SIG-M5 treated with dmso at 0.1 percent for 504 hours (cell line): Measurements from ENCODE around the gene WNT5A.

Experiments used
- DNase-seq: peaks from one replicate; lab custom pipeline; 2025; ENCODE audit not compliant: unreplicated experiment; lab: John Stamatoyannopoulos, UW

Gene WNT5A

DNA sequence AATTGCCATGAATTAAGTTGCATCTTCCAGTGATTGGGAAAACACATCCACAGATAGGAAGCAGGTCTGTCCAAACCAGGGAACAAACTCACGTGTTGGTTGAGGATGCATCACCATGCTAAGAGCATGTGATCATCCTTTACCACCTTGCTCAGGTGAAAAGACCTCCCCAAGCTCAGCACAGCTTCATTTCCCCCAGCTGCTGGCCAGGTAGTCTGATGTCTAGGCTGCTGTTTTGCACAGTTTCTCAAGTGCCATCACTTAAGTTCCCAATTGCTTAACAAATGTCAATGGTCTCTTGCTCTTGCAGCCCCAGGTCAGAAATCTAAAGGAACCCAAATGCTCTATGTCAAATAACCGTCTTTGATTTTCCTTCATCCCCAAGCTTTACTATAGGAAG, 34.2 kb downstream of the WNT5A start:
- no peak for DNase-seq

DNA sequence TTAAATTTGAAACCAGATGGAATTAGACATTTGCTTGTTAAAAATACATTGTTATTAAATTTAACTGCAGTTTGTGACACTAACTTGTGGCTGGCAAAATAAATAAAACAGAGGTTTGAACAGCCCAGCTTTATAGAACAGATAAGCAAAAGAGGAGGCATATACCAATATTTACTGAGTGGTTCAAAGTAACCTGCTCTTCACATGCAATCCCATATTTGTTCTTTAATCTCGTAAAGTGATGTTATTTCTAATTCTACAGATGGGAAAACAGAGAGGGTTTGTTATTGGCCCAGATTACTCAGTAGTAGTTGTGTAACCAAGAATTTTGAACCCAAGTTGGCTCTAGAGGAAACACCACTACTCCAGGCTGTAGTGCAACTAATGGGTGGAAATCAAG, 37.6 kb downstream of the WNT5A start:
- no peak for DNase-seq

GRCh38 chr3:55446850-55447249, 40.3 kb downstream of the WNT5A start:
- DNase-seq = no peak

- DNase-seq = no peak
These were observed 41.6 kb downstream of the WNT5A start for GRCh38 chr3:55445551-55445950.

GRCh38 chr3:55443346-55443745, 43.8 kb downstream of the WNT5A start:
- DNase-seq = no peak

GRCh38 chr3:55442861-55443260, 44.2 kb downstream of the WNT5A start:
- DNase-seq = no peak

DNA sequence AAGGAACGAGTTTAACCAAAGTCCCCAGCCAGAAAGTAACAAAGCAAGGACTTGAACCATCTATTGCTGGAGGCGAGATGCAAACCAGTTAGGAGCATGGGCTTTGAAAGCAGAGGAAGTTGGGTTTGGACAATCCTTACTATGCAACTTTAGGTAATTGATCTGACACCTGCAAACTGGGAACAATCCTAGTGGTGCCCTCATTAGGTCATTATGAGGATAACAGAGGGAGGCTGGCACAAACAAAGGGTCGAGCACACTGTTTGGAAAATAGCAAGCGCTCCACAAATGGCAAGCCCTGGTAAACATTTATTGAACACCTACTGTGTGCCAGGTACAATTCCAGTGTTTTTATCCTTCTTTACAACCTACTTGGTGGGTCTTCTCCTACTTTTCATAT, 45.6 kb downstream of the WNT5A start:
- no peak for DNase-seq

GRCh38 chr3:55440104-55440708, 46.9 kb downstream of the WNT5A start:
- no peak for DNase-seq

DNA sequence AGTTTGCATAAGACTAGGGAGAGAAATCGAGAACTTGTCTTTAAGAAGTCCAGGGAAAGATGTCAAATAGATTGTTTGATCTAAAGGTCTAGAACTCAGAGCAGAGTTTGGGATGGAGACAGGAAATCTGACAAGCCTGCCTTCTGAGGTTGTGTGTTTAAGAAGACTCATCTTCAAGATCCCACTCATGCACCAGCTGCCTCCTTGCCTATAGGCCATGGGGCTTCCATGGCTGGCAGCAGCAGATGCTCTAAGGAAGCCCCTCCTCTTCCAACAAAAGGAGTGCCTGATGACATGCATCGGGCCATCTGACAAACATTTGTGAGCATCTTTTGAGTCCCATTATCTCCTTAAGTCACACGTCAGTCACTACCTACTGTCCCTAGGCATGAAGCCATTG, 47.4 kb downstream of the WNT5A start:
- no peak for DNase-seq

DNA sequence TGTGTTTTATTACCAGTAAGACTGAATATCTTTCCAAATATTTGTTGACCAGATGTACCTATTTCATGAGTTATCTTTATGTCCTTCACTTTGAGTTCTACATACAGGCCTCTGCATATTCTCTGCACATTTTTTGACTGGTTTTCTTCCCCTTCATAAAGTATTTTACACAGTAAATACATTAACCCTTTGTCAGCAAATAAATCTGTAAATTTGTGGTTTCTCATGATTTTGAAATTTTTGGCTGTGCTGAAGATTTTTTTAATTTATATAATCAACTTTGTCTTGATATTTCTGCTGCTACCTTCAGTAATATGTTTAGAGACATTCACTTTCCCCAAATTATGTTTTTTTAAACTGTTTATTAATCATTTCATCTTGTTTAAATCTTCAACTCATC, 50.5 kb downstream of the WNT5A start:
- no peak for DNase-seq

DNA sequence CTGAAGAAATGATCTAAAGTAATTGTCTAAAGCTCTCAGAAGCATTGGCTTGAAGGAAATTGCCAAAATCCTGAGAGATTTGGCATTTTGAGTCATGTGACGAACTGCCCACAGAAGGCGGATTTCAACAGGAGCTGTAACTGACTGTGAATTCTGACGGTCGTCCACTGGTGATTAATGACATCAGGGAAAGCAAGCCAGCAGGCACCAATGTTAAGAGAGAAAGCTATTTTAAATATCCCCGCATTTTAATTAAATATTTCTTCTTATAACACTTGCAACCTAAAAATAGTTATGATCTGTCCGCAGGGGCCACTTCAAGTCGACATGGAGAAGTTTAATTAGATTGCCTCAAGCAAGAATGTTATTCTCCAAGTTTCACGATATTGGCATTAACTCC, 51.6 kb downstream of the WNT5A start:
- no peak for DNase-seq

DNA sequence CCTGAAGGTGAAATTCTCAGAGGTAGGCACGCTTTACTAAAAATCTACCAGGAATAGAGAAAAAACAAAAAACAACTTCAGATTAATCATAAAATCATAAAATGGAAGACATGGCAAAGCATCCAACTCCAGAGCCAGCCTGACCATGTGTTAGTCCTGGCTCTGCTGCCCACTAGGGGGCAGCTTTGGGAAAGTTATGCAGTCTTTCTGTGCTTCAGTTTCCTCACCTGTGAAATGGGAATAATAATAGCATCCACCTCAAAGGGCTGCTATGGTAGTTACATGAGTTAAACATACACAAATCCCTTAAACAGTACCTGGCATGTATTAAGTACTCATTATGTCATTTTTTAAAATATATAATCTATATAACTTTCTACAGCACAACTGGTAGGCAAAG, 52.3 kb downstream of the WNT5A start:
- no peak for DNase-seq

DNA sequence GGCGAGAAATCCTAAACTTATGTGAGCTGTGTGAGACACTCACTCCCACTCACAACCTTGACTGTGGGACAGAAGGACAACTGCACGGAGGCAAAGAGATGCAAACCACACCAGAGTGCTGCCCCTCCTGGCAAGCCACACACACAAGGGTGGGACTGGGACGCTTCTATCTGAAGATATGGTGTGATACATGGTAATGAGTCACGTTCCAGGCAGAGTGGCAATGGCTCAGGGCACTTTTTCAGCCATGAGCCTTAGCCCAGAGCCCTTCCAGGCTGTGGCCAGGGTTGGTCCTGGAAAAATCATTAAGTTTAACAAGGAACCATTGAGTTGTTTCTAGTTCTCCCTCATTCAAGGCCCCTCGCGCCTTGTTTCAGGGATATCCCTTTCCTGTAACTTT, 56.1 kb downstream of the WNT5A start:
- DNase-seq = no peak

DNA sequence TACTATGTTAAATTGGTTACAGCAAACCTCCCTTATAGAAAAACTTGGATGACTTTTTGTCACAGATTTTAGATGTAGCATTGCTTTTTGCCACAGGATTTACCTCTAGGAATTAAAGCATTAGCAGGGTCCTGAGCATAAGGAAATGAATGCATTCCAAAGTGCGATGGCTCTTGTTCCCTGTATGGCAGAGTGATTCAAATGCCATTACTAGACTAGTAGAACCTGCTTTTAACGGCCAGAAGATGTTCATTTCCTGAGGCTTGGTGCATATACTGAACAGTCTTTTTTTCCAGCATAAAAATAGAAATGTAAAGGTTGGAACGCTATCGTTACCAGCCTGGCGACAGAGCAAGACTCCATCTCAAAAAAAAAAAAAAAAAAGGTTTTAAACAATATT, 59.4 kb downstream of the WNT5A start:
- DNase-seq = peak; percentile 5

DNA sequence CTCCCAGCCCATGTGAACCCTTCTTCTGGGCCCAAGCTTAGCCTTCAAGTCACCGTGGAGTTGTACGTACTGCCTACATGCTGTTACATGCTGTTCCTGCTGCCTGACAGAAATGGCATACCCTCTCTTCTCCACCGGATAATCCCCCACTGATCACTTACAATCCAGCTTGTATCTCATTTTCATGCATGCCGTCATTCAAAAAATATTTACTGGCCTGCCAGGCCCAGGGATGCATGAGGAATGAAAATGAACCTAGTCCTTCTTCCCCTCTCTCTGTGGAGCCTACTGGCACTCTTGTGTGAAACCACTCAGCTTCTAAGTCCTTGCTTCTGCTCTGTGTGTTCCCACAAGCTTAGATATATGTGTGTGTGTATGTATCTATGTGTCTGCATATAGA, 60.6 kb downstream of the WNT5A start:
- DNase-seq = no peak

DNA sequence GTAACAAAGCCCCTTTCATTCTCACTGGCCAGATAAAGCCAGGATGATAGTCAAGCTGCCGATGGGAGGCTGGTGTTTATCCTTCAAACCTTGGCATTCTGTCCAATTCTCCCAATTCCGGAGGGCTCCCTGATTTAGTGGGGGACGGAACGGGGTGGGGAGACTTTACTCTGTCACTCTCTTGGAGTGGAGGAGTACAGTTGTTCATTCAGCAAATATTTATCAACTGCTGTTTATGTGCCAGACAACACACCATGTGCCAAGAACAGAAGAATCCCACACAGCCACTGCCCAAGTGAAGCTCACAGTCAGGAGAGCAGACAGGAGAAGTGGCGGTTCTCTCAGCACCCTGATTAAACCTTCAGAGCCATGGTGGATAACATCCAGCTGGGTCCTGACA, 63.3 kb downstream of the WNT5A start:
- no peak for DNase-seq

GRCh38 chr3:55417211-55417610, 69.9 kb downstream of the WNT5A start:
- no peak for DNase-seq

GRCh38 chr3:55416331-55416821, 70.7 kb downstream of the WNT5A start:
- no peak for DNase-seq
